H1 (cell line): Measurements from ENCODE around the gene GJB1. TPM values are rescaled to one million over a fixed set of nuclear protein-coding genes. Genes with fewer than 3 reads are reported as not detected.

Experiments
- CTCF ChIA-PET: fragments of 300-600 bp; sonication (Branson Sonifier 250); formaldehyde crosslinking; loops from one replicate; lab custom pipeline; 2021; ENCODE audit not compliant: partially characterized antibody; lab: Charles Lee
- POLR2A ChIA-PET: fragments of 300-600 bp; sonication (Branson Sonifier 250); formaldehyde crosslinking; loops from one replicate; lab custom pipeline; 2021; ENCODE audit warnings: inconsistent platforms; ENCODE audit not compliant: partially characterized antibody; lab: Charles Lee
- DNase-seq, 2 experiments: peaks; one replicate each; pipeline versions ENCODE4 v3.0.0 to v3.0.0-alpha.2; 2010 to 2022; ENCODE audit warnings: low spot score in 2 of 2, low read depth in 1 of 2, mixed read lengths in 1 of 2
- FAIRE-seq: peaks from 2 replicates; lab custom pipeline; 2011; peaks lifted over from hg19 to GRCh38; lab: Jason Lieb, UNC
- H2AFZ ChIP-seq: 2 replicates; pipeline ENCODE4 v1.8.1; 2012; ENCODE audit warnings: low read length, inconsistent platforms
- H2AK5ac ChIP-seq: 2 replicates; pipeline ENCODE4 v1.6.1; 2013; ENCODE audit warnings: low read depth, low read length
- H2BK120ac ChIP-seq: replicated peaks from 2 replicates; pipeline ENCODE3; 2013; ENCODE audit warnings: low read depth, low read length, inconsistent platforms
- H2BK12ac ChIP-seq: 2 replicates; pipeline ENCODE4 v1.6.1; 2013; ENCODE audit warnings: low read depth, low read length
- H2BK15ac ChIP-seq: 2 replicates; pipeline ENCODE4 v1.6.1; 2013; ENCODE audit warnings: low read length
- H2BK20ac ChIP-seq: 2 replicates; pipeline ENCODE4 v1.6.1; 2013; ENCODE audit warnings: low read length
- H2BK5ac ChIP-seq: 2 replicates; pipeline ENCODE4 v1.6.1; 2013; ENCODE audit warnings: low read depth, low read length
- H3K14ac ChIP-seq: 2 replicates; pipeline ENCODE4 v1.6.1; 2013; ENCODE audit warnings: inconsistent platforms; ENCODE audit not compliant: insufficient read length
- H3K18ac ChIP-seq: 2 replicates; pipeline ENCODE4 v1.6.1; 2013; ENCODE audit warnings: low read length; ENCODE audit errors: extremely low read depth
- H3K23ac ChIP-seq: 2 replicates; pipeline ENCODE4 v1.6.1; 2013; ENCODE audit warnings: inconsistent platforms; ENCODE audit not compliant: insufficient read length
- H3K23me2 ChIP-seq: 2 replicates; pipeline ENCODE4 v1.6.1; 2013; ENCODE audit warnings: low read depth, low read length
- H3K27ac ChIP-seq: 2 replicates; pipeline ENCODE4 v1.6.1; 2011; ENCODE audit warnings: low read depth, low read length, inconsistent platforms
- H3K27me3 ChIP-seq, 4 experiments: replicated peaks in 1 of 4; 1 replicate in 1 of 4; 2 replicates in 3 of 4; pipeline versions ENCODE4 v1.6.1 to v1.8.1; 2011 to 2013; ENCODE audit warnings: low read length in 3 of 4, mild to moderate bottlenecking in 3 of 4, inconsistent platforms in 2 of 4, mixed read lengths in 2 of 4, moderate library complexity in 1 of 4; ENCODE audit not compliant: control insufficient read depth in 3 of 4, insufficient read depth in 3 of 4; ENCODE audit errors: extremely low read depth in 1 of 4
- H3K36me3 ChIP-seq, 4 experiments: 2 replicates each; pipeline versions ENCODE4 v1.6.1 to v1.8.1; 2011 to 2013; ENCODE audit warnings: mild to moderate bottlenecking in 4 of 4, low read length in 3 of 4, moderate library complexity in 2 of 4, control low read depth in 1 of 4, inconsistent platforms in 1 of 4; ENCODE audit not compliant: insufficient read depth in 4 of 4, control insufficient read depth in 2 of 4
- H3K4ac ChIP-seq: replicated peaks from 2 replicates; pipeline ENCODE3; 2013; ENCODE audit warnings: low read length, low read depth, mixed read lengths, inconsistent platforms; ENCODE audit not compliant: insufficient read length
- H3K4me1 ChIP-seq, 4 experiments: replicated peaks in 1 of 4; 1 replicate in 1 of 4; 2 replicates in 3 of 4; pipeline versions ENCODE4 v1.6.1 to v1.8.1; 2011 to 2013; ENCODE audit warnings: low read length in 3 of 4, inconsistent platforms in 2 of 4, mixed read lengths in 1 of 4; ENCODE audit not compliant: insufficient read depth in 4 of 4, control insufficient read depth in 3 of 4
- H3K4me2 ChIP-seq, 2 experiments: 2 replicates each; pipeline versions ENCODE4 v1.6.1 to v1.8.1; 2011 to 2013; ENCODE audit warnings: low read depth in 2 of 2, low read length in 2 of 2, control low read depth in 1 of 2, inconsistent platforms in 1 of 2, mild to moderate bottlenecking in 1 of 2; ENCODE audit not compliant: insufficient read depth in 1 of 2
- H3K4me3 ChIP-seq, 4 experiments: fragments of 200-600, 300-600 bp in 1 of 4; sonication (generic), shearing (Covaris generic), sonication (Bioruptor Twin) in 1 of 4; 2 replicates each; pipeline versions ENCODE4 v1.5.1 to v1.8.1; 2011 to 2016; ENCODE audit warnings: low read length in 4 of 4, low read depth in 3 of 4, control low read depth in 2 of 4, inconsistent platforms in 2 of 4, mild to moderate bottlenecking in 2 of 4, mixed read lengths in 1 of 4, moderate library complexity in 1 of 4; ENCODE audit not compliant: insufficient read depth in 2 of 4; ENCODE audit errors: extremely low read depth in 1 of 4
- H3K56ac ChIP-seq: replicated peaks from 2 replicates; pipeline ENCODE3; 2013; ENCODE audit warnings: low read depth, mild to moderate bottlenecking, mixed read lengths, low read length, inconsistent platforms; ENCODE audit not compliant: insufficient read length
- H3K79me1 ChIP-seq: 2 replicates; pipeline ENCODE4 v1.6.1; 2013; ENCODE audit warnings: low read depth, low read length, control low read depth
- H3K79me2 ChIP-seq, 2 experiments: 2 replicates each; pipeline versions ENCODE4 v1.6.1 to v1.8.1; 2012 to 2013; ENCODE audit warnings: low read length in 2 of 2, mild to moderate bottlenecking in 2 of 2, inconsistent platforms in 1 of 2; ENCODE audit not compliant: insufficient read depth in 2 of 2, control insufficient read depth in 1 of 2
- H3K9ac ChIP-seq, 4 experiments: replicated peaks in 1 of 4; 1 replicate in 1 of 4; 2 replicates in 3 of 4; pipeline versions ENCODE4 v1.6.1 to v1.8.1; 2011 to 2013; ENCODE audit warnings: low read depth in 3 of 4, low read length in 3 of 4, control low read depth in 2 of 4, mild to moderate bottlenecking in 2 of 4, moderate library complexity in 2 of 4, inconsistent platforms in 1 of 4; ENCODE audit errors: extremely low read depth in 1 of 4
- H3K9me3 ChIP-seq, 2 experiments: 2 replicates each; pipeline versions ENCODE4 v1.6.1 to v1.8.1; 2012 to 2013; ENCODE audit warnings: mild to moderate bottlenecking in 2 of 2, moderate library complexity in 2 of 2, control low read depth in 1 of 2, inconsistent platforms in 1 of 2, low read depth in 1 of 2, low read length in 1 of 2, mixed read lengths in 1 of 2; ENCODE audit not compliant: insufficient read depth in 2 of 2
- H4K20me1 ChIP-seq, 2 experiments: replicated peaks in 1 of 2; 2 replicates each; pipeline versions ENCODE3 to v1.8.1; 2011 to 2013; ENCODE audit warnings: inconsistent platforms in 2 of 2, low read length in 2 of 2, mild to moderate bottlenecking in 1 of 2; ENCODE audit not compliant: insufficient read depth in 2 of 2, control insufficient read depth in 1 of 2
- H4K5ac ChIP-seq: 2 replicates; pipeline ENCODE4 v1.6.1; 2013; ENCODE audit warnings: low read length, low read depth, mixed read lengths, inconsistent platforms; ENCODE audit not compliant: insufficient read length
- H4K8ac ChIP-seq: 2 replicates; pipeline ENCODE4 v1.8.0; 2013; ENCODE audit warnings: mild to moderate bottlenecking, moderate library complexity, low read length, inconsistent platforms; ENCODE audit not compliant: insufficient read depth; ENCODE audit errors: extremely low read depth
- H4K91ac ChIP-seq: replicated peaks from 2 replicates; pipeline ENCODE3; 2013; ENCODE audit warnings: low read length, mixed read lengths, inconsistent platforms; ENCODE audit not compliant: insufficient read length
- FOSL1 ChIP-seq: IDR thresholded peaks from 2 replicates; pipeline ENCODE4 v1.6.1; 2011; ENCODE audit warnings: mild to moderate bottlenecking, low read depth, low read length, moderate library complexity; ENCODE audit not compliant: insufficient read depth
- JUN ChIP-seq: IDR thresholded peaks from 2 replicates; pipeline ENCODE4 v1.6.1; 2011; ENCODE audit warnings: low read depth, mild to moderate bottlenecking, improper control_type of control experiment, low read length
- RAD21 ChIP-seq, 2 experiments: IDR thresholded peaks in 1 of 2; conservative IDR thresholded peaks in 1 of 2; 2 replicates each; pipeline ENCODE4 v1.6.1; 2011; ENCODE audit warnings: low read depth in 2 of 2, low read length in 2 of 2, improper control_type of control experiment in 1 of 2, inconsistent platforms in 1 of 2, mild to moderate bottlenecking in 1 of 2, moderate library complexity in 1 of 2
- RNF2 ChIP-seq: fragments of 200-900, 300-1000 bp; sonication (generic); IDR thresholded peaks from 2 replicates; pipeline ENCODE4 v1.7.1; 2016; ENCODE audit warnings: borderline replicate concordance, low read depth, mild to moderate bottlenecking, antibody characterized with exemption, low read length; ENCODE audit not compliant: poor library complexity, severe bottlenecking; ENCODE audit errors: missing control alignments
- SAP30 ChIP-seq: fragments of 300-600 bp; sonication (generic); IDR thresholded peaks from 2 replicates; pipeline ENCODE4 v1.7.1; 2012; ENCODE audit warnings: low read length, moderate library complexity, mild to moderate bottlenecking, inconsistent platforms; ENCODE audit not compliant: insufficient read depth, insufficient replicate concordance
- SRF ChIP-seq: IDR thresholded peaks from 2 replicates; pipeline ENCODE4 v1.6.1; 2011; ENCODE audit warnings: mild to moderate bottlenecking, low read depth, low read length, moderate library complexity
- WGBS, 2 experiments: shearing (Covaris generic) in 1 of 2; methylation state at CpG; one replicate each; pipeline versions ENCODE4 v1.1.6 to v1.1.7; 2013 to 2015; ENCODE audit warnings: low lambda C conversion rate in 2 of 2, mixed read lengths in 2 of 2, inconsistent platforms in 1 of 2, low coverage in 1 of 2, missing lambda C conversion rate in 1 of 2; ENCODE audit not compliant: insufficient replicate concordance in 2 of 2, insufficient coverage in 1 of 2, insufficient read length in 1 of 2; ENCODE audit errors: extremely low coverage in 1 of 2, missing lambda C conversion rate in 1 of 2; 5-methylcytosine and 5-hydroxymethylcytosine counted together
- polyA plus RNA-seq, 7 experiments: library from polyadenylated mRNA; depleted of rRNA in 3 of 7; stranded (reverse) in 5 of 7; unstranded in 2 of 7; fragments of >200 nt in 5 of 7; fragments of 200-250 nt in 2 of 7; gene quantifications; 1 replicate in 5 of 7; 2 replicates in 1 of 7; 4 replicates in 1 of 7; pipeline versions ENCODE4 v1.2.1 to v1.2.3, GENCODE V29; 2011 to 2013; ENCODE audit warnings: missing spikeins in 2 of 7, mixed read lengths in 2 of 7
- total RNA-seq: library from RNA; stranded (reverse); fragmentation: NEBNext Ultra II Directional; extraction: Animal tissue kit (Norgen Biotek cat#: 25700); gene quantifications from 2 replicates; pipeline ENCODE4 v1.2.1, GENCODE V29; 2021
- TF ChIP-seq, protein P1 (sequence below): IDR thresholded peaks from 2 replicates; pipeline ENCODE4 v1.6.1; 2012; ENCODE audit warnings: inconsistent platforms
- TF ChIP-seq, protein P2 (sequence below): IDR thresholded peaks from 2 replicates; pipeline ENCODE4 v1.6.1; 2012; ENCODE audit warnings: inconsistent platforms

GJB1 gene
- total and polyA plus RNA-seq, 2 of the 8 experiments (the other 6 are each of a cell fraction or from before 2014, with no cell fraction given), result 0.14 TPM; not detected in 1

DNA sequence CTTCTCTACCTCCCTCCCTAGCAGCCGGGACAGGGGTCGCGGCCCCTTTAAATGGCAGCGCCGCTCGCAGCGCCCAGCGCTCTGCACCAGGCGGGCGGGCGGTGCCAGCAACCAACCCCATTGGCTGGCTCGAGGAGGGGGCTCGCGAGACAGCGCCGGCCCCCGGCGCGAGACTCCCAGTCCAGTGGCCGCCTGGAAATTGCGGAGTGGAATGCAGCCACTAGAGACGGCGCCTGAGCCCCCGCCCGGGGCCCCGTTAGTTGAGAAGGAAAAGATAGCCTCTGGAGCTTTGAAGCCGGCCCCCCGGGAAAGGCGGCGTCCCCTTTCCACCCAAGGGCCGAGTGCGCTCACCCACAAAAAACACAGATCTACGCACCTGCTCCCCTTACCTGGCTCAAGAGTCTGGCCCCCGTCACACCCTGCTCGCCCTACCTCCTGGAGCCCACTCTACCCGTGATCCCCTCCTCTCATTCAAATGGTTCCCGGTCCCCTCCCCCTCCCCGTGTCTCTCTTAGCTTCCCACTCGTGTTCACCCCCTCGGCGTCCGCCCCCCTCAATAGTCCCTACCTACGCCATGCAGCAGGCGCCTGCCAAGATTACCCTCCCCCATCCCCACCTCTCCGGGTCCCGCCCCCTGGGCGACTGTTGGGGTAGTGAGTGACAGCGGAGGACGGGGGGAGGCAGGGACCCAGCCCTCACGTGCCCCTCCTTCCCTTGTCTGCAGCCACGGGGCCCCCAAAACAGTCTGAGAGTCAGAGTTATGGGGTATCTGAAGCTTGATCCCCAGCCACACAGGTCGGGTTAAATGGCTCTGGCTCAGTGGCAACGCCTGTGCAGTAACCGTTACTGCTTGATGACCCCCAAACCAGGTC, 31.3 kb downstream of the GJB1 start, which contains the start of gene ZMYM3:
TSS of gene ZMYM3 (minus strand) at position 49 of the 872 bp plus-strand sequence. CDS start 885 bp downstream, outside the sequence.
- Histone ChIP-seq H3K56ac (peak within 1 kb of the TSS; percentile 97), H2BK5ac (peak within 1 kb of the TSS; percentile 91; the same call in 1 of the 2 replicates), H4K91ac (peak within 1 kb of the TSS; percentile 89), H2AFZ (no peak within 1 kb of the TSS), H2AK5ac (peak within 1 kb of the TSS; percentile 53; the same call in 1 of the 2 replicates), H3K27me3 (no peaks in the 10 kb centered on the region), H4K20me1 (no peaks in the 10 kb centered on the region), H3K23ac (no peak within 1 kb of the TSS), H2BK20ac (no peak within 1 kb of the TSS), H3K79me1 (no peaks in the 10 kb centered on the region; the same call in 1 of the 2 replicates), H3K4ac (no peak within 1 kb of the TSS), H3K36me3 (peaks cover 9 to 18% (median 14%) of the 10 kb centered on the region in 4 experiments), H3K9ac (peak within 1 kb of the TSS; percentile 75 to 85 (median 79)), H2BK12ac (peak within 1 kb of the TSS; percentile 50; the same call in 1 of the 2 replicates), H2BK120ac (no peak within 1 kb of the TSS), H4K8ac (peak within 1 kb of the TSS; percentile 68), H3K14ac (no peak within 1 kb of the TSS), H3K9me3 (no peaks in the 10 kb centered on the region), H3K79me2 (peaks cover 0 to 26% of the 10 kb centered on the region in 2 experiments; a peak in 2 of 4 replicates), H4K5ac (peak within 1 kb of the TSS; percentile 86), H2BK15ac (0 out of 2 replicates have a peak within 1 kb of the TSS, but pooled peaks have one; percentile 46), H3K18ac (peak within 1 kb of the TSS; percentile 87), H3K4me3 (peak within 1 kb of the TSS; percentile 79 to 99 (median 82)), H3K4me2 (peak within 1 kb of the TSS; percentile 79 to 89), H3K4me1 (peaks cover 0 to 5% (median 3%) of the 10 kb centered on the region in 4 experiments; a peak in 4 of 7 replicates), H3K23me2 (peaks cover 6% of the 10 kb centered on the region; the same call in 1 of the 2 replicates), H3K27ac (peak within 1 kb of the TSS; percentile 75; the same call in 1 of the 2 replicates)
- WGBS, 2 experiments, result 0% methylated on average over 9 of the region's 54 CpGs; no CpG with 5 or more reads in 1 of the 2 experiments
- DNase-seq (peak in 1 of 2 experiments; percentile 61), FAIRE-seq (no peak)
- ChIA-PET POLR2A (interaction anchor here (0.6 to 3.1 kb wide), 19 partner anchors 8 to 112 kb away, joined by 3 to 28 read pairs (median 3); partner anchors contain the start of genes ITGB1BP2, NONO and TAF1), CTCF (interaction anchor here (0.5 to 2.3 kb wide), 6 partner anchors 27 to 1547 kb away, joined by 3 to 8 read pairs (median 4); partner anchors contain the start of gene NONO)
- no peak for TF ChIP-seq SRF
- no peak for TF ChIP-seq RNF2
- TF ChIP-seq RAD21 (IDR thresholded peaks at IDR 0.05 in 1 of 2, conservative IDR thresholded peaks at IDR 0.05 in 1 of 2; ENCODE audit: low read depth in 2 of 2, low read length in 2 of 2), result no peak
- TF ChIP-seq, protein P1, sequence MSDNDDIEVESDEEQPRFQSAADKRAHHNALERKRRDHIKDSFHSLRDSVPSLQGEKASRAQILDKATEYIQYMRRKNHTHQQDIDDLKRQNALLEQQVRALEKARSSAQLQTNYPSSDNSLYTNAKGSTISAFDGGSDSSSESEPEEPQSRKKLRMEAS, result no peak
- TF ChIP-seq SAP30, result no peak
- TF ChIP-seq JUN, result no peak
- TF ChIP-seq, protein P2, sequence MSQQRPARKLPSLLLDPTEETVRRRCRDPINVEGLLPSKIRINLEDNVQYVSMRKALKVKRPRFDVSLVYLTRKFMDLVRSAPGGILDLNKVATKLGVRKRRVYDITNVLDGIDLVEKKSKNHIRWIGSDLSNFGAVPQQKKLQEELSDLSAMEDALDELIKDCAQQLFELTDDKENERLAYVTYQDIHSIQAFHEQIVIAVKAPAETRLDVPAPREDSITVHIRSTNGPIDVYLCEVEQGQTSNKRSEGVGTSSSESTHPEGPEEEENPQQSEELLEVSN, result no peak
- TF ChIP-seq FOSL1, result no peak
